ENCODE results near the gene COX4I1. TPM values are rescaled to one million over a fixed set of nuclear protein-coding genes. Genes with fewer than 3 reads are reported as not detected.
"Not testable (repeated sequence)": the region's sequence is repeated elsewhere in the genome, so short reads cannot be mapped to it uniquely, and the experiment has no call there.

The COX4I1 gene
- total and polyA plus RNA-seq, 2 of the 8 experiments (the other 6 are each of a cell fraction or from before 2014, with no cell fraction given), result 507 to 707 TPM

DNA sequence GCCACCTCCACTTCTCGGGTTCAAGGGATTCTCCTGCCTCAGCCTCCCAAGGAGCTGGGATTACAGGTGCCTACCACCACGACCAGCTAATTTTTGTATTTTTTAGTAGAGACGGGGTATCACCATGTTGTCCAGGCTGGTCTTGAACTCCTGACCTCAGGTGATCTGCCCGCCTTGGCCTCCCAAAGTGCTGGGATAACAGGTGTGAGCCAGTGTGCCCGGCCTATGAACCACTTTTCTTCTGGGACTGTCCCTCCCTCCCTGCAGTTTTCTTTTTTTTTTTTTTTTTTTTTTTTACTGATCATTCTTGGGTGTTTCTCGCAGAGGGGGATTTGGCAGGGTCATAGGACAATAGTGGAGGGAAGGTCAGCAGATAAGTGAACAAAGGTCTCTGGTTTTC, 7.8 kb downstream of the COX4I1 start:
- H3K4me3 ChIP-seq (ENCODE audit: extremely low read depth in 1 of 4, insufficient read depth in 2 of 4, low read depth in 3 of 4, low read length in 4 of 4); H3K23me2 ChIP-seq (ENCODE audit: low read depth, low read length); H3K79me1 ChIP-seq (ENCODE audit: low read depth, low read length); H3K14ac ChIP-seq (ENCODE audit: insufficient read length); H2AFZ ChIP-seq (ENCODE audit: low read length); H3K56ac ChIP-seq (replicated peaks; ENCODE audit: insufficient read length, low read depth, low read length); H3K23ac ChIP-seq (ENCODE audit: insufficient read length); H3K79me2 ChIP-seq (ENCODE audit: control insufficient read depth in 1 of 2, insufficient read depth in 2 of 2, low read length in 2 of 2); H3K9me3 ChIP-seq (ENCODE audit: insufficient read depth in 2 of 2, low read depth in 1 of 2, low read length in 1 of 2); H4K91ac ChIP-seq (replicated peaks; ENCODE audit: insufficient read length, low read length); H4K20me1 ChIP-seq (replicated peaks in 1 of 2; ENCODE audit: control insufficient read depth in 1 of 2, insufficient read depth in 2 of 2, low read length in 2 of 2); H2BK12ac ChIP-seq (ENCODE audit: low read depth, low read length); H3K27ac ChIP-seq (ENCODE audit: low read depth, low read length); DNase-seq (ENCODE audit: low read depth in 1 of 2, low spot score in 2 of 2); H2BK20ac ChIP-seq (ENCODE audit: low read length); H3K27me3 ChIP-seq (replicated peaks in 1 of 4; ENCODE audit: control insufficient read depth in 3 of 4, extremely low read depth in 1 of 4, insufficient read depth in 3 of 4, low read length in 3 of 4); H3K18ac ChIP-seq (ENCODE audit: extremely low read depth, low read length); H2BK120ac ChIP-seq (replicated peaks; ENCODE audit: low read depth, low read length); H3K4ac ChIP-seq (replicated peaks; ENCODE audit: insufficient read length, low read depth, low read length); H4K5ac ChIP-seq (ENCODE audit: insufficient read length, low read depth, low read length); H3K4me2 ChIP-seq (ENCODE audit: insufficient read depth in 1 of 2, low read depth in 2 of 2, low read length in 2 of 2); H2BK5ac ChIP-seq (ENCODE audit: low read depth, low read length); H2AK5ac ChIP-seq (ENCODE audit: low read depth, low read length); H4K8ac ChIP-seq (ENCODE audit: extremely low read depth, insufficient read depth, low read length); H2BK15ac ChIP-seq (ENCODE audit: low read length); H3K4me1 ChIP-seq (replicated peaks in 1 of 4; ENCODE audit: control insufficient read depth in 3 of 4, insufficient read depth in 4 of 4, low read length in 3 of 4); H3K9ac ChIP-seq (replicated peaks in 1 of 4; ENCODE audit: extremely low read depth in 1 of 4, low read depth in 3 of 4, low read length in 3 of 4); FAIRE-seq: not testable (repeated sequence)
- CTCF ChIA-PET (ENCODE audit: partially characterized antibody), result interaction anchor here (1.3 kb wide), 1 partner anchor 9 kb away, joined by 4 read pairs; no protein-coding TSS in a partner anchor
- POLR2A ChIA-PET (ENCODE audit: partially characterized antibody), result interaction anchor here (1.3 kb wide), 1 partner anchor 16 kb away, joined by 4 read pairs; no protein-coding TSS in a partner anchor
- WGBS, 2 experiments (ENCODE audit: extremely low coverage in 1 of 2, insufficient coverage in 1 of 2, insufficient read length in 1 of 2, insufficient replicate concordance in 2 of 2, low coverage in 1 of 2, low lambda C conversion rate in 2 of 2, missing lambda C conversion rate in 1 of 2), result 90% methylated on average over 5 of the region's 6 CpGs; no CpG with 5 or more reads in 1 of the 2 experiments
- H3K36me3 ChIP-seq (ENCODE audit: control insufficient read depth in 2 of 4, insufficient read depth in 4 of 4, low read length in 3 of 4), result peaks cover 24 to 46% (median 42%) of the 10 kb centered on the region in 4 experiments

DNA sequence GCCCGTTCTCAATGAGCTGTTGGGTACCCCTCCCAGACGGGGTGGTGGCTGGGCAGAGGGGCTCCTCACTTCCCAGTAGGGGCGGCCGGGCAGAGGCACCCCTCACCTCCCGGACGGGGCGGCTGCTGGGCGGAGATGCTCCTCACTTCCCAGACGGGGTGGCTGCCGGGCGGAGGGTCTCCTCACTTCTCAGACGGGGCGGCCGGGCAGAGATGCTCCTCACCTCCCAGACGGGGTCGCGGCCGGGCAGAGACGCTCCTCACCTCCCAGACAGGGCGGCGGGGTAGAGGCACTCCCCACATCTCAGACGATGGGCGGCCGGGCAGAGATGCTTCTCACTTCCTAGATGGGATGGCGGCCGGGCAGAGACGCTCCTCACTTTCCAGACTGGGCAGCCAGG, 8.6 kb downstream of the COX4I1 start:
- H3K9ac ChIP-seq (replicated peaks in 1 of 4; ENCODE audit: extremely low read depth in 1 of 4, low read depth in 3 of 4, low read length in 3 of 4); H2AK5ac ChIP-seq (ENCODE audit: low read depth, low read length); H3K56ac ChIP-seq (replicated peaks; ENCODE audit: insufficient read length, low read depth, low read length); H3K27ac ChIP-seq (ENCODE audit: low read depth, low read length); H3K4me1 ChIP-seq (replicated peaks in 1 of 4; ENCODE audit: control insufficient read depth in 3 of 4, insufficient read depth in 4 of 4, low read length in 3 of 4); FAIRE-seq; H2BK5ac ChIP-seq (ENCODE audit: low read depth, low read length); H3K9me3 ChIP-seq (ENCODE audit: insufficient read depth in 2 of 2, low read depth in 1 of 2, low read length in 1 of 2); DNase-seq (ENCODE audit: low read depth in 1 of 2, low spot score in 2 of 2); CTCF ChIA-PET (ENCODE audit: partially characterized antibody); H3K27me3 ChIP-seq (replicated peaks in 1 of 4; ENCODE audit: control insufficient read depth in 3 of 4, extremely low read depth in 1 of 4, insufficient read depth in 3 of 4, low read length in 3 of 4); H4K5ac ChIP-seq (ENCODE audit: insufficient read length, low read depth, low read length); H4K20me1 ChIP-seq (replicated peaks in 1 of 2; ENCODE audit: control insufficient read depth in 1 of 2, insufficient read depth in 2 of 2, low read length in 2 of 2); H2BK120ac ChIP-seq (replicated peaks; ENCODE audit: low read depth, low read length); H2BK15ac ChIP-seq (ENCODE audit: low read length); H3K4me3 ChIP-seq (ENCODE audit: extremely low read depth in 1 of 4, insufficient read depth in 2 of 4, low read depth in 3 of 4, low read length in 4 of 4); H3K4me2 ChIP-seq (ENCODE audit: insufficient read depth in 1 of 2, low read depth in 2 of 2, low read length in 2 of 2); H3K23ac ChIP-seq (ENCODE audit: insufficient read length); H2AFZ ChIP-seq (ENCODE audit: low read length); H2BK12ac ChIP-seq (ENCODE audit: low read depth, low read length); H4K91ac ChIP-seq (replicated peaks; ENCODE audit: insufficient read length, low read length); H3K14ac ChIP-seq (ENCODE audit: insufficient read length); H3K4ac ChIP-seq (replicated peaks; ENCODE audit: insufficient read length, low read depth, low read length); H3K18ac ChIP-seq (ENCODE audit: extremely low read depth, low read length); H2BK20ac ChIP-seq (ENCODE audit: low read length); H3K79me2 ChIP-seq (ENCODE audit: control insufficient read depth in 1 of 2, insufficient read depth in 2 of 2, low read length in 2 of 2); H4K8ac ChIP-seq (ENCODE audit: extremely low read depth, insufficient read depth, low read length); H3K23me2 ChIP-seq (ENCODE audit: low read depth, low read length); H3K79me1 ChIP-seq (ENCODE audit: low read depth, low read length): not testable (repeated sequence)
- peaks cover 18 to 41% (median 35%) of the 10 kb centered on the region in 4 experiments for H3K36me3 ChIP-seq (ENCODE audit: control insufficient read depth in 2 of 4, insufficient read depth in 4 of 4, low read length in 3 of 4)
- POLR2A ChIA-PET (ENCODE audit: partially characterized antibody), result interaction anchor here (1.3 kb wide), 1 partner anchor 7 kb away, joined by 4 read pairs; no protein-coding TSS in a partner anchor
- 97% methylated on average over 7 of the region's 27 CpGs; no CpG with 5 or more reads in 1 of the 2 experiments for WGBS, 2 experiments (ENCODE audit: extremely low coverage in 1 of 2, insufficient coverage in 1 of 2, insufficient read length in 1 of 2, insufficient replicate concordance in 2 of 2, low coverage in 1 of 2, low lambda C conversion rate in 2 of 2, missing lambda C conversion rate in 1 of 2)
